ENCODE data around the gene CEACAM1.
"Not testable (repeated sequence)": the region's sequence is repeated elsewhere in the genome, so short reads cannot be mapped to it uniquely, and the experiment has no call there.

CEACAM1 gene

GRCh38 chr19:42528354-42529247 is at the start of gene CEACAM1:
Gene CEACAM1 (minus strand): TSS chr19:42528481. CDS start chr19:42528374, 107 bp downstream.
- peak; percentile 54 for DNase-seq

- DNase-seq: no peak
Measured at GRCh38 chr19:42577016-42577415, 48.7 kb upstream of the CEACAM1 start.

GRCh38 chr19:42576241-42576640 is 48.0 kb upstream of the CEACAM1 start:
- no peak for DNase-seq

- DNase-seq: no peak
Measured at GRCh38 chr19:42573642-42574041, 45.4 kb upstream of the CEACAM1 start.

GRCh38 chr19:42571116-42571515 is 42.8 kb upstream of the CEACAM1 start:
- no peak for DNase-seq

- no peak for DNase-seq
Measured at GRCh38 chr19:42569193-42569592, 40.9 kb upstream of the CEACAM1 start.

- no peak for DNase-seq
Measured at GRCh38 chr19:42568006-42568405, 39.7 kb upstream of the CEACAM1 start.

- no peak for DNase-seq
Measured at GRCh38 chr19:42567567-42567966, 39.3 kb upstream of the CEACAM1 start.

- DNase-seq: peak; percentile 36
Measured at GRCh38 chr19:42563352-42564210, 35.3 kb upstream of the CEACAM1 start.

- DNase-seq: no peak
Measured at GRCh38 chr19:42561512-42561911, 33.2 kb upstream of the CEACAM1 start.

- DNase-seq: no peak
Measured at GRCh38 chr19:42560731-42561130, 32.5 kb upstream of the CEACAM1 start.

- DNase-seq: no peak
Measured at GRCh38 chr19:42558450-42559150, 30.3 kb upstream of the CEACAM1 start.

GRCh38 chr19:42557386-42557871 is 29.1 kb upstream of the CEACAM1 start:
- DNase-seq: not testable (repeated sequence)

- no peak for DNase-seq
Measured at GRCh38 chr19:42555801-42556200, 27.5 kb upstream of the CEACAM1 start.

- no peak for DNase-seq
Measured at GRCh38 chr19:42555317-42555716, 27.0 kb upstream of the CEACAM1 start.

GRCh38 chr19:42554046-42554575 is 25.8 kb upstream of the CEACAM1 start:
- DNase-seq: no peak

- no peak for DNase-seq
Measured at GRCh38 chr19:42553292-42554045, 25.2 kb upstream of the CEACAM1 start.

GRCh38 chr19:42552086-42553065 is 24.1 kb upstream of the CEACAM1 start:
- no peak for DNase-seq

GRCh38 chr19:42550521-42550920 is 22.2 kb upstream of the CEACAM1 start:
- not testable (repeated sequence) for DNase-seq

- DNase-seq: not testable (repeated sequence)
Measured at GRCh38 chr19:42549067-42549466, 20.8 kb upstream of the CEACAM1 start.

- DNase-seq: no peak
Measured at GRCh38 chr19:42548552-42548951, 20.3 kb upstream of the CEACAM1 start.
